IPS-18c (cell line): ENCODE data around the gene CEP128.

ENCODE experiments used
- H3K4me3 ChIP-seq: 2 replicates; pipeline ENCODE4 v1.7.0; 2013; ENCODE audit warnings: low read depth, mild to moderate bottlenecking, low read length, moderate library complexity; ENCODE audit not compliant: insufficient read depth
- H3K9me3 ChIP-seq: one replicate; pipeline ENCODE4 v1.6.1; 2013; ENCODE audit warnings: mild to moderate bottlenecking, low read length, moderate library complexity; ENCODE audit not compliant: control insufficient read depth, insufficient read depth

Gene CEP128

DNA sequence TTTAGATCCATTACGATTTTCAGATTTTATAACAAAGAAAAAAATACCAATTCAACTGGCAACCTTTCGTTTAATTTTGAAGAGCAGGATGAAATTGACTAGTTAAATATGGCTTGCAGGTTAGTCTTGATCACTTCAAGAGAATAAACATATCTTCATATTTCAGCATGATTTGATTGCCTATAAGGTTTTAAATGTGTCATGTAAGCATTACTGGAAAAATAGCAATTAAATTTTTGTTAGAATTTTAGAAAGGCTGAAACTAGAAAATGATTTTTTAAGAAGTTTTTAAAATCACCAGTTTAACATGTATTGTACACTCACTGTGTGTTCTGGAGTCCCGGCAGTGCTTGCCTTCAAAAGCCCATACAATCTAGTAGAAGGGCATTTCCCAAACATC, 420.1 kb downstream of the CEP128 start:
- H3K4me3 ChIP-seq: no peak overlapping the region
- no peaks in the 10 kb centered on the region for H3K9me3 ChIP-seq

DNA sequence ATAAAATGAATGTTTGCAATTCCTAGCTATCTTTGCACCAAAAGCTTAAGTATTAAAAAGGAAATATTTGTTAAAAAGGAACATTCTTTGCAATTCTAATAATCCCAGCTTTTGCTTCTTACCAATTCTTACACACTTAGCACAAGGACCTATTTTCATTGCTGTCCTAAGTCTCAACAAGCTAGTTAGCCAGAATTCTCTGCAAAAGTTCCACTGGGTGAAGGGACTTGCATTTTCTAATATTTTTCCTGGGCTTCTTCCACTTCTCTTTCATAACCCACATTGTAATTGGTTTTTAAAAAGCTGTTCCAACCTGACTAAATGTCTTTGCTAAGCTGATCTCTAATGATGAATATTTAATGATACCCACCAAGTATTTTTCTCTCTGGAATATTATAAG, 422.5 kb downstream of the CEP128 start:
- Histone ChIP-seq H3K4me3 (no peak overlapping the region), H3K9me3 (peaks cover 2% of the 10 kb centered on the region)

DNA sequence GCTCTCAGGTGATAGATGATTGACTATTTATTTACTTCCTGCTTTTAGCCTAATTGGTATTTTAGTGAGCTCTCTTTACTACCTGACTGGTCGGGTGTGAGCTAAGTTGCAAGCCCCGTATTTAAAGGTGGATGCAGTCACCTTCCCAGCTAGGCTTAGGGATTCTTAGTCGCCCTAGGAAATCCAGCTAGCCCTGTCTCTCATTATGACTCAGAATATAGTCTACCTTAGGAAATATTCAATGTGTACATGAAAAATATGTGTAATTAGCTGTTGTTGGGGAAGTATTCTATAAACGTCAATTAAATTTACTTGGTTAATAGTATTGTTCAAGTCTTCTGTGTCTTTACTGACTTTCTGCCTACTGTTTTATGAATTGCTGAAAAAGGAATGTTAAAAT, 423.4 kb downstream of the CEP128 start:
- peaks cover 2% of the 10 kb centered on the region for H3K9me3 ChIP-seq
- H3K4me3 ChIP-seq: no peak overlapping the region

DNA sequence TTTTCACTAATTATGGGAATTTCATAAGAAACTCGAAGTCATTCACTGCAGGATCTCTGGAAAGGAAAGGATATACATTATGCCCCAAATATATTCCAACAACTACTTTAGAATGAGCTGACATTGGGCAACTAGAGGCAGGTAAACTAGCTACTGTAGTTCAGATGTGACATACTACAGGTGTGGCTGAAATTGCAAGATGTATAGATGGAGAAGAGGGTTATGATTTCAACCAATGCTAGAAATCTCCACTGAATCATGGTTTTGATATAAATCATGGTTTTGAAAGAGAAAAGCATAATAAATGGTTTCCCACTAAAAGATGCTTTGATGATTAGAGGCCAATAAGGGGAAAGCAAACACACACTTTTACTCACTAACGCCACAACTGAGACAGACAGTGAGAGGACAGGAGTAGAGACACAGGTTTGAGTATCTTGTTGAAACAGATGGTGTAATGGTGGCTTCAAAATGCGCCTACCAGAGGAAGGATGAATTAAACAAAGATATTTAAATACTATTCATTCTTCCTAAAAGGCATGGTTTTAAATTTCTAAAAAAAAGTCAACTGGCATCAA, 434.2 kb downstream of the CEP128 start:
- H3K9me3 ChIP-seq: no peaks in the 10 kb centered on the region
- no peak overlapping the region for H3K4me3 ChIP-seq

DNA sequence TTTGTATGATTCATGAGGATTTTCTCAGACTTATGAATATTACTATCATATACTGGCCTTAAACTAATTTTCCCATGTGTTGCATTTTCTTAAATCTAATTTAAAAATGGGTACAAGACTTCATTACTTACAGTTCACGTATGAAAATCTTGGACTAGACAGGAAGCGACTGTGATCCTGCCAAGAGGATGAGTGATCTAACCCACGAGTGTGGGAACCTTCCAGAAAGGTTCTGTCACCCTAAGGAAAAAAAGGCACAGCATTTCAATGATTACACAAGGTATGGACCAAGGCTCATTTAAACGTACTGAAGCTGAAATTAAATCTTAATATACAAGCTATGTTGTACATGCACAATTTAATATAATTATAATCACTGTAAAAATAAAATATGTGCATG, 436.8 kb downstream of the CEP128 start:
- Histone ChIP-seq H3K9me3 (no peaks in the 10 kb centered on the region), H3K4me3 (no peak overlapping the region)

DNA sequence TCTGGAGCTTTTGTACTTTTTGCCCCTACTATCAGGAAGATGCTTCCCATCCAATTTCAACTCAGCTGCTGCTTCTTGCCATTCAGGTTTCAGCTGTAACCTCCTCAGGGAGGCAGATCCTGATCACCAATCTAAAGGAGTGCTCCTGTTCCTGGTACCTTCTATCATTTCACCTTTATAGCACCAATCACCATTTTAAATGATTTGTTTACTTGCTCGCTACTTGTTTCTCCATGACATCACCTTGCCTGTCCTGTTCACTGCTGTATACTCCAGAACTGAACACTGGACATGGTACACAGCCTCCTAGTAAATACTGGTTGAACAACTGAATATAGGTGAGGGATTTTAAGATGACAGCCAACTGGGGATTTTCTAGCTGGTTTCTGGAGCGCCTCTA, 443.0 kb downstream of the CEP128 start:
- no peak overlapping the region for H3K4me3 ChIP-seq
- H3K9me3 ChIP-seq: no peaks in the 10 kb centered on the region

DNA sequence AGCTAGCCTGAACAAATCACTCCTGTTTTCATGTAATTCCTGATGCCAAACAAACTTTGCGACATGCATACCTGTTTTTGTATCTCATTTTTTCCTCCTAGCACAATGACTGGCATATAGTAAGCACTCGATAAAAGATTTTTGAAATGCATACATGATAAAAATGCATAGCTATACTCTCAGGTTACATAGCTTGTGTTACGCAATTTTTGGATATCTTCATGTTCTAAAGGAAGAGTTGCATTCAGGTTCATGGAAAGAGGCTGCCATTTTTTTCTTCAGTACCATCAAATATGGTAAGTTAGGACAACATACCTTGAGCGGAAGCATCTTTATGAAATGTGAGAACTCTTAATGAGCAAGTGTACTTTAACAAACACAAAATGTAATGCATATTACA, 445.4 kb downstream of the CEP128 start:
- H3K4me3 ChIP-seq: no peak overlapping the region
- H3K9me3 ChIP-seq: no peaks in the 10 kb centered on the region

DNA sequence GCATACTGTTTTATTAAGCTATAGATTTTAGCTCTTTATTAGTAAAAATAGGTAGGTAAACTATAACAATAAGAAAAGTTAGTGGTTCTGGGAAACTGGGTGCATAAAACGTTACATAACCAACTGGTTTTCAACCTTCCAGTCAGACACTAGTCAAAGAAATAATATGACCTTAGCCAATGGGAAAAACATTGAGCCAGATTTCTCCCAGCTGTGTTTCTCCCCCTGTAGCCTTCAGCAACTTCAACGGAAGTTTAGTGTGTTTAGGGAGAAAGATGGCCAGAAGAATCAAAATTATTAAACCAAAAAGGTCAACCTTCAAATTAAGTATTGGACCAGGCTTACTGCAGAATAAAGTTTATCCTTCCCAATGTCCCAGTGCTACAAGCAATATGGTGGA, 446.8 kb downstream of the CEP128 start:
- no peak overlapping the region for H3K4me3 ChIP-seq
- no peaks in the 10 kb centered on the region for H3K9me3 ChIP-seq

DNA sequence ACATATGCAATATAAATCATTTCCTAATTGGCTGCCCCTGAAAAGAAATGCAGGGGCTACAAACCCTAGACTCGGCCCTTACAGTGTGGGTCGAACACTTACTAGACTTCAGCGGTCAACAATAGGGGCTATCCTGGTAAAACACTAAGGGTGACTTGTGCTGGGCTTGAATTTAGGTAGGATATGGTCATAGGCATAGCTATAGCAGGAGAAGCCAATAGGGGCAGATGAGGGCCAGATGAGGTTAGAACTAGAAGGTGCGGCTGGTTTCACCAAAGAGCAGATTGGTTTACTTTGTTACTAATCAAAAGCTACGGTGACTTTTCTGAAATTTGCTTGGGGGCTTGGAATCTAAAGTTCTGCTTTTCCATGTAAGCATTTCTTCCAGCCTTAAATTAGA, 447.9 kb downstream of the CEP128 start:
- H3K4me3 ChIP-seq: no peak overlapping the region

DNA sequence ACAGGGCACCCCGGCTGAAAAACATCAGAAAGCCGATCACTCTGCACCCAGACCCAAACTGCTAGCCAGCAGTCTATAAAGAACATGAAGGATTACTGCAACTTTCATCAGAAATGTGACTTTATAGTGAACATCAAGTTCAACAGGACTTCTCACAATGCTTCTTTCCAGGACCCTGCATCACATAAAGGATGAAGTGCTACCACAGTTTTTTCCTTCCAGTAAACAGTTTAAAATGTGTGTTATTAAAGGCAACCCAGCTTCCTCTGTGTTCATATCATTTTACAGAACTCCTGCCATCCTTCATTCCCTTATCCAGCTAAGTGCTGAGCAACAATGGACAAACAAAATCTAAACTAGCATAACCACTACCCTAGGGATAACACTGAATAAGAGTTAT, 449.9 kb downstream of the CEP128 start:
- no peaks in the 10 kb centered on the region for H3K9me3 ChIP-seq
- no peak overlapping the region for H3K4me3 ChIP-seq

More for the DNA sequence above, 447.9 kb downstream of the CEP128 start:
- H3K9me3 ChIP-seq: no peaks in the 10 kb centered on the region

DNA sequence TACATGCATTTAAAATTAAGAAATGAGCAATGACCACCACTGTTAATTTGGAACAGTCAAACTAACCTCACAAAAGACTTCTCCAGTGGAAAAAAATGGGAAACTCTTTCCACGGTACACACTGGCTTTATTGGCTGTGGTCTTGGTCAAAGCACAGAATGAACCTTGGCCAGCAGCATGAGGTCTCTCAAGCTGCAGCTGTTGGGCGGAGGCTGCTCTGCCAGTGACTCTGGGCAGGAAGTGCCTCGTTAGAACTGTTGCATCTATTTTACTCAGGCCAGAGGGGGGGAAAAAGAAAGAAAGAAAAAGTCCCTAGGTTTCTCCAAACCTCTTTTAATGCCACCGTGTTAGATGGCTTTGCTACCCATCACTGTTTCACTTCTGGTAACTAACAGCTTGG, 450.4 kb downstream of the CEP128 start:
- Histone ChIP-seq H3K4me3 (no peak overlapping the region), H3K9me3 (no peaks in the 10 kb centered on the region)

DNA sequence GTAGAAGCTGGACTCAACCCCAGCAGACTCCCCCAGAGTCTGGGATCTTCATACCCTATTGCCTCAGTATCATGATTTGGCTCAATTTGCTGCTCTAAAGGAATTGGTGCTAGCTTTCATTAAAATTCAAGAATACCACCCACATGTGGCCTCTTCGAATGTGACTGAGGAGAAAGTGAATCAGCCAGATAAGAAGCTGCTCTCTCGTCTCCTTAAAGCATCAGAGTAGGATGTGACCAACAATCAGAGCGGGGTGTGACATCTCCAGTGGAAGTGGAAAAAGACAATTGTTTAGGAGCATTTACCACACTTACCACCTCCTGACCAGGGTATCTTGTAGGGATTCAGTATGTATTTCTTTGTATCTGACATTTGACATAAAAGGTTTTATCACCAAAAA, 452.0 kb downstream of the CEP128 start:
- Histone ChIP-seq H3K4me3 (no peak overlapping the region), H3K9me3 (no peaks in the 10 kb centered on the region)

DNA sequence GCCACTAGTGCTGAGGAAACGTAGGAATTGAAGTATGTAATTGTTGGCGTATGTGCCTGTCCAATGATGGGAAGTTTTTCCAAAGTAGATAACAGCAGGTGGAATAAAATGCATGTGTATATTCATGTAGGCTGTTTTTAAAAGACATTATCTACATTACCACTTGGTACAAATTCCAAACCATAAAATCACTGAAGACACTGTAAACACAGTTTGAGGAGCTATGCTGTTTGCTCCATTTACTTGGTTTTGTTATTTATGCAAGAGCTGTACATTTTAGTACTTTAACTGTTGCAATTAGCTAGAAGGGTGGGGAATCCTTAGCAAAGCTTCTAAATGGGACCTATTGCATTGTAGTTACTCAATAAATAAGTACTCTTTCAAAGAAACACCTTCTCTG, 455.8 kb downstream of the CEP128 start:
- Histone ChIP-seq H3K9me3 (no peaks in the 10 kb centered on the region), H3K4me3 (no peak overlapping the region)

DNA sequence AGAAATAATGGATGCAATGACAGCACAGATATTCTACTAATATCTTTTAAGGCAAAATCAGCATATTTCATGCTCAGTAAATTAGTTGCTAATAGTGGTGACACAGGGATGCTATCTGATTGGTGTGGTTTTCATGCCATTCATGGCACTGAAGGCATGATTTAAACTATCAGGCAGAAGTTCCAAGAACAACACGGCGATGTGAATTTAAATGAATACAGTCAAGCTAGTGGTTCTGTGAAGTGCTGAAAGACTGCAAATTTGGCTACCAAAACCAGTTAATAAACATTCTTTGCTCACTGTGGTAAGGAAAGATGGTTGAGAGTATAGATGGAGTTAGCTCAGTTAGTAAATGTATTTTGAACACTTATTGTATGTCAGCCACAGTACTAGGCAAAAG, 458.2 kb downstream of the CEP128 start:
- H3K9me3 ChIP-seq: no peaks in the 10 kb centered on the region
- no peak overlapping the region for H3K4me3 ChIP-seq

DNA sequence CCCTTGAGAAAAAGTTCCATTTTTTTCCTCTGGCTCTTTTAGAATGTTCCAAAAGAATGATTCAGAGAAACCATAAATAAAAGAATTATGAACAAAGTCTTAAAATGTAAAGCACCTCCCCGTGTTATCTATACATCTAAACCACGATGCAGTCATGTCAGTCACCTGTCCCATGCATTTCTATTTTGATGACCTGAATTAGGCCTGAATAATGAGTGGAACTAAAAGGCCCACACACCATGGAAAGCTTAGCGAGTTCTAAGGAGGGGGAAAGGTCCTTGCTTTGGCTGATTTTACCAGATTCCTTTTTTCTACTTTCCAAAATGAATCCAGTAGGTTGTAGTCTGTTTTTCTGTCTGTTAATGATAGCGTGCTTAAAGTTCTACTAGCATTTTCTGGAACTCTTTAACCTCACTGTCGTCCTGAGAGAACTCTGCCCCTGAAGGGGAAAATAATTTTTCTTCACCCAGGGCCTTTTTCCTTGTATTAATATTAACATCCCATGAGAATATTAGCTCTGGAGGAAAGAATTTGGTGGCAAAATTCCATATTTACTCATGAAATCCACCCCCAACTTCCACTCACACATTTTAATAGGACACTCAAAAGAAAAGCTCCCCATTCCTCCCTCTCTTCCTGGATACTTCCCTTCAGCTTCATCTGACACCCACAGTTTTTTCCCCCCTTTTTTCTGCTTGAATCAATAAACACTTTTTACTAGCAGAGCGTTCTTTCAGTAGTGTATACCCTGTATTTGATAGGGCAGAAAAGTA, 464.0 kb downstream of the CEP128 start:
- H3K4me3 ChIP-seq: no peak overlapping the region
- peaks cover 5% of the 10 kb centered on the region for H3K9me3 ChIP-seq

DNA sequence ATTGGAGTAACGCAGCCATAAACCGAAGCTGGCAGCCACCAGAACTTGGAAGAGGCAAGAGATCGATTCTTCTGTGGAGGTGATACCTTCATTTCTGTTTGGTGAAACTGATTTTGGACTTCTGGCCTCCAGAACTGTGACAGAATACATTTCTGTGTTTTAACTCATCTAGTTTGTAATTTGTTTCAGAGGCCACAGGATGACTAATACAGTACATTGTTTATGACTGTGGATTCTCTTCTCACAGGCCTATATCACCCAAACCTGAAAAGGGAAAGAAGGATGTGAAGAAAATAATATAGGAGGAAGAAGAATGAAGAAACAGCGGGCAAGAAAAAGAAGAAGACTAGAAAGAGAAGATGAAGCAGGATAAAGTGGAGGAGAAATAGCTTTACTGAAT, 466.5 kb downstream of the CEP128 start:
- H3K4me3 ChIP-seq: no peak overlapping the region
- peaks cover 9% of the 10 kb centered on the region for H3K9me3 ChIP-seq

DNA sequence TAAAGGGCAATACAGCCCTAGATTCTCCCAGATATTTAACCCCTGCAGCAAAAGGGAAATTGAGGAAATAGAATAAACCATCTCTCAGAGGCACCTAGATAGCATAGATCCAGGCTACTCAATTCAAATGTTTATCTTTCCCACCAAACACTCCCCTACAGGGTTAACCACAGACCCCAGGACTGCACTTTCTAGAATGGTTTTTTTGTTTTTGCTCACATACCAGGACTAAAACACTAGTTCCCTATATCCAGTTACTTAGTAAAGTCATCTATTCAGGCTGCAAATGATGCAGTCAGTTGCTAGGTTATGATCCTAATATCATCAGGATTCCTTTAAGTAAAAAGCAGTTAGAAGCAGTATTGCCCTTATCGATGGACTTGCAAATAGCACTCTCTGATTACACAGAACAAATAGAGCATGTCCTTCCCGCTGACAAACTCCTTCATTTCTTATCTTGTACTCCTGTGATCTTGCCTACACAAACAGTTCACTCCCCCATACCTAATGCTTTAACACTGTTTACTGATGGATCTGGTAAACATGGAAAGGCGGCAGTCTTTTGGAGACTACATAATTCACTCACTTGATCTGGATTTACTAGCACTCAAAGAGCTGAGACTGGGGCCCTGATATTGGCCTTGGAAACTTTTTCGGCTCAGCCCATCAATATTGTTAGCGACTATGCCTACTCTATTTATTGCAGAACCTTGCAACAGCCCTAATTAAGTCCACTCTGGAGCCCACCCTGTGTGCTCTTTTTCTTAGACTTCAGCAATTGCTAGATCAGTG, 473.0 kb downstream of the CEP128 start:
- peaks cover 9% of the 10 kb centered on the region for H3K9me3 ChIP-seq
- H3K4me3 ChIP-seq: no peak overlapping the region

DNA sequence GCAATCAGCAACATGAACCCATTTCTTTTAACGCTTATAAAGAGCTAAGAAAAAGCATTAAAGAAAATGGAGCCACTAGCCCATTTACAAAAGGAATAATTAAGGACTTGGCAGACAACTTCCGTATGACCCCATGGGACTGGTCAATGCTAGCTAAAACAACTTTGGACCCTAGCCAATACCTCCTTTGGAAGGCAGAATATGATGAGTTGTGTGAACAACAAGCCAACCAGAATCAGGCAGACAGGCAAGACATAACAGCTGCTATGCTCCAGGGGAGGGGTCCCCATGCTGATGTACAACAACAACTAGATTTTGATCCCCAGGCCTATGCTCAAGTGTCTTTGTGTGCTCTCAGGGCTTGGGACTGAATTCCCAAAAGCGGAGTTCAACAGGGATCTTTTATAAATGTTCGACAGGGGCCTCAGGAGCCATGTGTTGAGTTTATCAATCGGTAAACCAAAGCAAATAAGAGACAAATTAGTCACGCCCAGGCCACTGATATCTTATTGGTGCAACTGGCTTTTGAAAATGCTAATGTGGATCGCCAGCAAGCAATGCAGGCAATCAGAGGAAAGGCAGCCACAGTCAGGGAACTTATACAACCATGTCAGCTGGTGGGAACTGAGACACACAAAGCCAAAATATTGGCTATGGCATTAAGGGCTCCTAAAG, 475.9 kb downstream of the CEP128 start:
- no peaks in the 10 kb centered on the region for H3K9me3 ChIP-seq
- no peak overlapping the region for H3K4me3 ChIP-seq
